A549 (cell line): Measurements from ENCODE around the gene SLC8A1. TPM values are rescaled to one million over a fixed set of nuclear protein-coding genes. Genes with fewer than 3 reads are reported as not detected.

Source experiments
- ATAC-seq, 2 experiments: fragments of 200-7000 bp in 1 of 2; fragments of >200 bp in 1 of 2; cut with Nextera tagmentation in 1 of 2; cut with Tn5 transposase in 1 of 2; 3 replicates each; pipeline versions ENCODE4 v1.8.0 to v1.9.1; 2018 to 2020; ENCODE audit warnings: mild to moderate bottlenecking in 1 of 2, moderate library complexity in 1 of 2
- CTCF ChIA-PET: fragments of 300-600 bp; sonication (Branson Sonifier 250); formaldehyde crosslinking; extraction: SDS; loops from one replicate; lab custom pipeline; 2021; ENCODE audit warnings: antibody characterized with exemption, inconsistent platforms; lab: Yijun Ruan, JAX
- POLR2A ChIA-PET: fragments of 350-600 bp; formaldehyde crosslinking; extraction: SDS; loops from one replicate; lab custom pipeline; 2021; ENCODE audit warnings: antibody characterized with exemption, inconsistent platforms; lab: Yijun Ruan, JAX
- DNase-seq, 2 experiments: peaks; one replicate each; pipeline versions ENCODE4 v3.0.0 to v3.0.0-alpha.2; 2011 to 2016; ENCODE audit warnings: low read depth in 1 of 2, low spot score in 1 of 2
- FAIRE-seq: peaks from 2 replicates; lab custom pipeline; 2011; peaks lifted over from hg19 to GRCh38; lab: Jason Lieb, UNC
- H3K27ac ChIP-seq, 2 experiments: fragments of >200 bp; sonication (Bioruptor Twin); formaldehyde crosslinking; 3 replicates each; pipeline ENCODE4 v1.5.1; 2016 to 2017
- H3K4me1 ChIP-seq: fragments of >200 bp; sonication (Bioruptor Twin); formaldehyde crosslinking; 3 replicates; pipeline ENCODE4 v1.6.1; 2016
- H3K4me2 ChIP-seq: fragments of >200 bp; sonication (Bioruptor Twin); formaldehyde crosslinking; 3 replicates; pipeline ENCODE4 v1.6.1; 2016
- H3K4me3 ChIP-seq: fragments of >200 bp; sonication (Bioruptor Twin); formaldehyde crosslinking; 3 replicates; pipeline ENCODE4 v1.5.1; 2016
- H3K9me3 ChIP-seq: fragments of >200 bp; sonication (Bioruptor Twin); formaldehyde crosslinking; 3 replicates; pipeline ENCODE4 v1.6.1; 2016
- CBX2 ChIP-seq: fragments of 200-600 bp; sonication (generic); IDR thresholded peaks from 2 replicates; pipeline ENCODE4 v1.6.1; 2016; ENCODE audit warnings: low read depth, mild to moderate bottlenecking, borderline replicate concordance
- CTCF ChIP-seq: fragments of >200 bp; sonication (Bioruptor Twin); formaldehyde crosslinking; IDR thresholded peaks from 3 replicates; pipeline ENCODE4 v1.5.1; 2016
- EHF ChIP-seq: fragments of 250-450 bp; sonication (Bioruptor Pico); IDR thresholded peaks from 2 replicates; pipeline ENCODE4 v1.5.0; 2020; ENCODE audit warnings: mild to moderate bottlenecking
- HDAC2 ChIP-seq: fragments of 200-600 bp; sonication (generic); IDR thresholded peaks from 2 replicates; pipeline ENCODE4 v1.6.1; 2016
- JUNB ChIP-seq: fragments of >200 bp; sonication (Bioruptor Twin); formaldehyde crosslinking; IDR thresholded peaks from 2 replicates; pipeline ENCODE4 v1.6.1; 2016
- MAFK ChIP-seq: fragments of 450-650 bp; IDR thresholded peaks from 2 replicates; pipeline ENCODE4 v1.6.1; 2014; ENCODE audit not compliant: partially characterized antibody
- MYC ChIP-seq: IDR thresholded peaks from 2 replicates; pipeline ENCODE4 v1.6.1; 2012; ENCODE audit warnings: mild to moderate bottlenecking, inconsistent platforms, low read length, improper control_type of control experiment, borderline replicate concordance
- NPAS2 ChIP-seq: fragments of 250-450 bp; sonication (Bioruptor Pico); IDR thresholded peaks from 2 replicates; pipeline ENCODE4 v1.8.0; 2022; ENCODE audit warnings: mild to moderate bottlenecking, moderate library complexity, borderline replicate concordance
- NR3C1 ChIP-seq: fragments of >200 bp; sonication (Bioruptor Twin); formaldehyde crosslinking; IDR thresholded peaks from 3 replicates; pipeline ENCODE4 v1.6.1; 2017
- RCOR1 ChIP-seq: fragments of 150-350 bp; IDR thresholded peaks from 2 replicates; pipeline ENCODE4 v1.6.1; 2014; ENCODE audit warnings: antibody characterized with exemption, low read length, low read depth
- SREBF2 ChIP-seq: fragments of 450-650 bp; IDR thresholded peaks from 2 replicates; pipeline ENCODE4 v1.6.1; 2014; ENCODE audit warnings: mild to moderate bottlenecking, moderate library complexity
- WGBS: methylation state at CpG from one replicate; pipeline ENCODE4 v1.1.6; 2017; ENCODE audit errors: missing lambda C conversion rate; 5-methylcytosine and 5-hydroxymethylcytosine counted together
- polyA plus RNA-seq, 4 experiments: library from polyadenylated mRNA; depleted of rRNA in 3 of 4; stranded (reverse); fragments of >200 nt; fragmentation: RNase III in 1 of 4; extraction: RNeasy Plus Mini Kit Qiagen cat#74134 plus additional on column Dnase treatment in 1 of 4; gene quantifications; 2 replicates in 3 of 4; 3 replicates in 1 of 4; pipeline ENCODE4 v1.2.3, GENCODE V29; 2011 to 2017
- TF ChIP-seq, protein P1 (sequence below): IDR thresholded peaks from 2 replicates; pipeline ENCODE4 v1.6.1; 2012; ENCODE audit warnings: low read depth, borderline replicate concordance
- TF ChIP-seq, protein P2 (sequence below): fragments of >200 bp; sonication (Bioruptor Twin); formaldehyde crosslinking; IDR thresholded peaks from 3 replicates; pipeline ENCODE4 v1.6.1; 2016

The SLC8A1 gene
- polyA plus RNA-seq, 2 of the 4 experiments (the other 2 are of a cell fraction): 0.28 to 0.92 TPM

DNA sequence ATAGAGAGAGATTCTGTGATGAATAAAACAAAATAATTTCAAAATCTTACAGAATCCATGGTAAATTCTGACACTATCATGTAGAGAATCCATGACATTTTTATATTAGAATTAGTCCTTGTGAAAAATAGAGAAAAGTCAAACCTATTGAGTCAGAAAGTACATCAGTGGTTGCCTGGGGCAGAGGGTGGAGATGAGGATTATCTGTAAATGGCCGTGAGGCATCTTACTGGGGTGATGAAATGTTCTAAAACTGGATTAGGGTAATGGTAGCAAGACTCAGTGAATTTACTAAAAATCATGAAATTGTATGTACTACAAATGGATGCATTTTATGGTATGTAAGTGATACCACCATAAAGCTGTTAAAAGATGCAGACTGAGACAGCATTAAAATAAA is 323.1 kb downstream of the SLC8A1 start:
- no peaks in the 10 kb centered on the region for H3K4me1 ChIP-seq
- WGBS: 2% methylated on average over 1 of the region's 1 CpG
- no peak overlapping the region for H3K27ac ChIP-seq
- POLR2A ChIA-PET: no interaction called here
- no peak for TF ChIP-seq EHF (CRISPR knock-in tag)
- no peaks in the 10 kb centered on the region for H3K9me3 ChIP-seq
- DNase-seq (no peak), FAIRE-seq (no peak), ATAC-seq (no peak)
- no peak overlapping the region for H3K4me3 ChIP-seq
- no peak overlapping the region for H3K4me2 ChIP-seq
- CTCF ChIA-PET: no interaction called here

- no peak overlapping the region for H3K4me2 ChIP-seq
- H3K4me1 ChIP-seq: no peaks in the 10 kb centered on the region
- CTCF ChIA-PET: interaction anchor here (0.9 kb wide), 1 partner anchor 223 kb away, joined by 3 read pairs; no protein-coding TSS in a partner anchor
- POLR2A ChIA-PET: no interaction called here
- no peak overlapping the region for H3K4me3 ChIP-seq
- TF ChIP-seq RCOR1: no peak
- no peak for TF ChIP-seq SREBF2
- no peak for TF ChIP-seq NPAS2
- no peak for TF ChIP-seq MYC
- TF ChIP-seq, protein P1, sequence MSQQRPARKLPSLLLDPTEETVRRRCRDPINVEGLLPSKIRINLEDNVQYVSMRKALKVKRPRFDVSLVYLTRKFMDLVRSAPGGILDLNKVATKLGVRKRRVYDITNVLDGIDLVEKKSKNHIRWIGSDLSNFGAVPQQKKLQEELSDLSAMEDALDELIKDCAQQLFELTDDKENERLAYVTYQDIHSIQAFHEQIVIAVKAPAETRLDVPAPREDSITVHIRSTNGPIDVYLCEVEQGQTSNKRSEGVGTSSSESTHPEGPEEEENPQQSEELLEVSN: no peak
- WGBS: 60% methylated on average over 5 of the region's 5 CpGs
- ATAC-seq (no peak), FAIRE-seq (no peak), DNase-seq (no peak)
- no peaks in the 10 kb centered on the region for H3K9me3 ChIP-seq
- H3K27ac ChIP-seq: no peak overlapping the region
Observed at GRCh38 chr2:40127890-40128557, 323.9 kb downstream of the SLC8A1 start.

DNA sequence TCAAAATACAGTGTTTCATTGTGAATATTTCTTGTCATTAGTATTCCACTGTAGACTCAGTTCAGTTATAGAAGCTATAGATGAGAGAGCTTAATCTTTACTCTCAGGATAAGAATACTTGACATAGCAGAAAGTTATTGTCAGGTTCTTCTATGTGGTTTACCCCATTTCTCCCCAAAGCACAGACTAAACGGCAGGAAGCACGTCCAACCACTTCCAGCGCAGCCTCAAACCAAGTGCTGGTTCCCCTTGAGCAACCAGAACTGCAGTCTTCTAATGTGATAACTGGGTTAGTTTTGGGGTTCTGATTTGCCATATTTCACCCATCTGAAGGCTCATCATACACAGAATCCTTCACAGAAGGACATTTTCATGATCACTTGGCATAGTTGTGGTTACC is 324.7 kb downstream of the SLC8A1 start:
- POLR2A ChIA-PET: no interaction called here
- CTCF ChIA-PET: interaction anchor here (0.9 to 1.2 kb wide), 3 partner anchors 16 to 223 kb away, joined by 3 read pairs; no protein-coding TSS in a partner anchor
- TF ChIP-seq MAFK (no peak), NR3C1 (no peak), CTCF (no peak), CBX2 (no peak), HDAC2 (no peak)
- TF ChIP-seq, protein P2, sequence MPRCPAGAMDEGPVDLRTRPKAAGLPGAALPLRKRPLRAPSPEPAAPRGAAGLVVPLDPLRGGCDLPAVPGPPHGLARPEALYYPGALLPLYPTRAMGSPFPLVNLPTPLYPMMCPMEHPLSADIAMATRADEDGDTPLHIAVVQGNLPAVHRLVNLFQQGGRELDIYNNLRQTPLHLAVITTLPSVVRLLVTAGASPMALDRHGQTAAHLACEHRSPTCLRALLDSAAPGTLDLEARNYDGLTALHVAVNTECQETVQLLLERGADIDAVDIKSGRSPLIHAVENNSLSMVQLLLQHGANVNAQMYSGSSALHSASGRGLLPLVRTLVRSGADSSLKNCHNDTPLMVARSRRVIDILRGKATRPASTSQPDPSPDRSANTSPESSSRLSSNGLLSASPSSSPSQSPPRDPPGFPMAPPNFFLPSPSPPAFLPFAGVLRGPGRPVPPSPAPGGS: no peak
- no peak for DNase-seq
- FAIRE-seq: no peak
- Histone ChIP-seq H3K4me3 (no peak overlapping the region), H3K27ac (no peak overlapping the region), H3K4me1 (no peaks in the 10 kb centered on the region), H3K4me2 (no peak overlapping the region), H3K9me3 (no peaks in the 10 kb centered on the region)
- no peak for ATAC-seq
- 32% methylated on average over 3 of the region's 3 CpGs for WGBS

DNA sequence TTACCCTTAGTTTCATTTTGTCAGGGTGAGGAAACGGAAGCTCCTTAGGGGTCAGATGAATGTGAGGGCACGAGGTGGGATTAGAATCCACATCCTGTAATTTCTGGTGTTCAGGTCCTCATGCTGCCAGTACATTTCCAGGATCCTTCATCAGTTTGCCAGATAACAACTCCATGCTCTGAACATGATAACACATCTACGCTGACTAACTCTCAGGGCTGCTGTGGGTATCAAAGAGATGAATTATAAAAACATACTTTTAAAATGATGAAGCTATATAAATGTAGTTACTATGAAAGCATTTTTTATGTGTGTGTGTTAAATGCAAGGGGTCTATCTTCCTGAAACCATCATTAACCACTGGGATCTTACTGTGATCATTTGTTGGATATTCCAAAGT is 325.9 kb downstream of the SLC8A1 start:
- no peak for TF ChIP-seq JUNB
- TF ChIP-seq, all 56 proteins: peak for 0
- FAIRE-seq: no peak

More for the DNA sequence above, 325.9 kb downstream of the SLC8A1 start:
- ChIA-PET POLR2A (no interaction called here), CTCF (interaction anchor here (1.1 to 1.2 kb wide), 2 partner anchors 18 to 67 kb away, joined by 3 read pairs; no protein-coding TSS in a partner anchor)
- Histone ChIP-seq H3K4me2 (peak overlapping the region; percentile 11; the same call in 1 of the 3 replicates), H3K4me1 (no peaks in the 10 kb centered on the region), H3K4me3 (no peak overlapping the region), H3K27ac (no peak overlapping the region), H3K9me3 (no peaks in the 10 kb centered on the region)
- ATAC-seq: no peak
- 33% methylated on average over 3 of the region's 3 CpGs for WGBS
- DNase-seq: no peak
